ENCODE data around the gene CTDP1.

- TF ChIP-seq POLR2A (IDR thresholded peaks at IDR 0.05): no peak
- no peak for TF ChIP-seq CTCF (IDR thresholded peaks at IDR 0.05)
Observed at GRCh38 chr18:79682481-79682880, 2.9 kb downstream of the CTDP1 start.

All from body of pancreas (tissue), 4 donors.